ENCODE results near the gene MVB12B.

DNA sequence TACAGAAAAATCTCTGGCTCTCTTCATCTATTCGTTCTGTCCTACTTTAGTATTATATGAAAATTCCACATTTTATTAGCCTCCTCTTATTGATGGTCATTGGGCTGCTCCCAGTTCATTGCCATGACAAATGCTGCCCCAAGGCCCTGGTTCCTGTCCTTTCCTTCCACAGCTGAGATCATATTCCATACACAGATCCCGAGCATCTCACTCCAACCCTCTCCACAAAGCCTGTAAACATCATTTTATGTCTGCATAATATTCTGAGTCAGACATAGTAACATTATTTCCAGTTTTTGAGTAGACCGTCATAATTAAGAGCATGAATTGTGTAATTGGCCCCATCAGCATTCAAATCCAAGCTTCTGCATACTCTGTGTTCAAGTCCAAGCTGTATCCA, 86.3 kb downstream of the MVB12B start:
- TF ChIP-seq, protein P1, sequence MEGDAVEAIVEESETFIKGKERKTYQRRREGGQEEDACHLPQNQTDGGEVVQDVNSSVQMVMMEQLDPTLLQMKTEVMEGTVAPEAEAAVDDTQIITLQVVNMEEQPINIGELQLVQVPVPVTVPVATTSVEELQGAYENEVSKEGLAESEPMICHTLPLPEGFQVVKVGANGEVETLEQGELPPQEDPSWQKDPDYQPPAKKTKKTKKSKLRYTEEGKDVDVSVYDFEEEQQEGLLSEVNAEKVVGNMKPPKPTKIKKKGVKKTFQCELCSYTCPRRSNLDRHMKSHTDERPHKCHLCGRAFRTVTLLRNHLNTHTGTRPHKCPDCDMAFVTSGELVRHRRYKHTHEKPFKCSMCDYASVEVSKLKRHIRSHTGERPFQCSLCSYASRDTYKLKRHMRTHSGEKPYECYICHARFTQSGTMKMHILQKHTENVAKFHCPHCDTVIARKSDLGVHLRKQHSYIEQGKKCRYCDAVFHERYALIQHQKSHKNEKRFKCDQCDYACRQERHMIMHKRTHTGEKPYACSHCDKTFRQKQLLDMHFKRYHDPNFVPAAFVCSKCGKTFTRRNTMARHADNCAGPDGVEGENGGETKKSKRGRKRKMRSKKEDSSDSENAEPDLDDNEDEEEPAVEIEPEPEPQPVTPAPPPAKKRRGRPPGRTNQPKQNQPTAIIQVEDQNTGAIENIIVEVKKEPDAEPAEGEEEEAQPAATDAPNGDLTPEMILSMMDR (IDR thresholded peaks at IDR 0.05; ENCODE audit: poor library complexity, severe bottlenecking) = no peak
- TF ChIP-seq MXI1 (conservative IDR thresholded peaks at IDR 0.05; ENCODE audit: poor library complexity, severe bottlenecking) (no peak), POLR2AphosphoS5 (IDR thresholded peaks at IDR 0.05) (no peak), RAD21 (conservative IDR thresholded peaks at IDR 0.05) (no peak), EZH2 (IDR thresholded peaks at IDR 0.05; ENCODE audit: borderline replicate concordance, insufficient read depth, low read length, poor library complexity, severe bottlenecking) (no peak)
- TF ChIP-seq, protein P2, sequence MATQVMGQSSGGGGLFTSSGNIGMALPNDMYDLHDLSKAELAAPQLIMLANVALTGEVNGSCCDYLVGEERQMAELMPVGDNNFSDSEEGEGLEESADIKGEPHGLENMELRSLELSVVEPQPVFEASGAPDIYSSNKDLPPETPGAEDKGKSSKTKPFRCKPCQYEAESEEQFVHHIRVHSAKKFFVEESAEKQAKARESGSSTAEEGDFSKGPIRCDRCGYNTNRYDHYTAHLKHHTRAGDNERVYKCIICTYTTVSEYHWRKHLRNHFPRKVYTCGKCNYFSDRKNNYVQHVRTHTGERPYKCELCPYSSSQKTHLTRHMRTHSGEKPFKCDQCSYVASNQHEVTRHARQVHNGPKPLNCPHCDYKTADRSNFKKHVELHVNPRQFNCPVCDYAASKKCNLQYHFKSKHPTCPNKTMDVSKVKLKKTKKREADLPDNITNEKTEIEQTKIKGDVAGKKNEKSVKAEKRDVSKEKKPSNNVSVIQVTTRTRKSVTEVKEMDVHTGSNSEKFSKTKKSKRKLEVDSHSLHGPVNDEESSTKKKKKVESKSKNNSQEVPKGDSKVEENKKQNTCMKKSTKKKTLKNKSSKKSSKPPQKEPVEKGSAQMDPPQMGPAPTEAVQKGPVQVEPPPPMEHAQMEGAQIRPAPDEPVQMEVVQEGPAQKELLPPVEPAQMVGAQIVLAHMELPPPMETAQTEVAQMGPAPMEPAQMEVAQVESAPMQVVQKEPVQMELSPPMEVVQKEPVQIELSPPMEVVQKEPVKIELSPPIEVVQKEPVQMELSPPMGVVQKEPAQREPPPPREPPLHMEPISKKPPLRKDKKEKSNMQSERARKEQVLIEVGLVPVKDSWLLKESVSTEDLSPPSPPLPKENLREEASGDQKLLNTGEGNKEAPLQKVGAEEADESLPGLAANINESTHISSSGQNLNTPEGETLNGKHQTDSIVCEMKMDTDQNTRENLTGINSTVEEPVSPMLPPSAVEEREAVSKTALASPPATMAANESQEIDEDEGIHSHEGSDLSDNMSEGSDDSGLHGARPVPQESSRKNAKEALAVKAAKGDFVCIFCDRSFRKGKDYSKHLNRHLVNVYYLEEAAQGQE (IDR thresholded peaks at IDR 0.05; ENCODE audit: borderline replicate concordance) = no peak
